ENCODE results near the gene SPATS2. TPM values are rescaled to one million over a fixed set of nuclear protein-coding genes. Genes with fewer than 3 reads are reported as not detected.

Gene SPATS2
- total RNA-seq, 4 donors from 2014 or later = 5.3 to 7.8 (median 6.7) TPM

GRCh38 chr12:49366652-49367380 lies 446 bp upstream of the SPATS2 start:
- Histone ChIP-seq H3K4me3 (peak overlapping the region; percentile 82 to 98 (median 87)), H3K4me1 (peaks cover 27 to 30% of the 10 kb centered on the region in 2 donors), H3K27ac (peak overlapping the region; percentile 96 to 98 (median 97)), H3K9me3 (no peaks in the 10 kb centered on the region), H3K27me3 (no peaks in the 10 kb centered on the region), H3K36me3 (no peaks in the 10 kb centered on the region)
- DNase-seq = peak; percentile 73 to 80
- peak; percentile 86 for ATAC-seq
- intact Hi-C loops (cut with DNase I; ENCODE audit: low total_unique reads) (loop anchor here (1.0 kb wide), 1 partner anchor 255 kb away; no protein-coding TSS in a partner anchor), in situ Hi-C loops (cut with MboI; ENCODE audit: low sequenced_read_pairs in 4 of 4) (no loop called here)
- TF ChIP-seq POLR2A (IDR thresholded peaks at IDR 0.05) = peak; percentile 80 to 85
- TF ChIP-seq CTCF (IDR thresholded peaks at IDR 0.05 in 4 of 5, conservative IDR thresholded peaks at IDR 0.05 in 1 of 5) = peak in 3 of 5 experiments; percentile 28 to 58 (median 50)

GRCh38 chr12:49368240-49368600 lies 958 bp downstream of the SPATS2 start:
- DNase-seq = no peak
- H3K27me3 ChIP-seq = no peaks in the 10 kb centered on the region
- no peaks in the 10 kb centered on the region for H3K9me3 ChIP-seq
- no peak for ATAC-seq
- peaks cover 27 to 30% of the 10 kb centered on the region in 2 donors for H3K4me1 ChIP-seq
- peak overlapping the region; percentile 82 to 98 (median 87) for H3K4me3 ChIP-seq
- peak overlapping the region; percentile 96 to 98 (median 97) for H3K27ac ChIP-seq
- intact Hi-C loops (cut with DNase I; ENCODE audit: low total_unique reads) = no loop called here
- in situ Hi-C loops (cut with MboI; ENCODE audit: low sequenced_read_pairs in 4 of 4) = no loop called here
- TF ChIP-seq CTCF (IDR thresholded peaks at IDR 0.05 in 4 of 5, conservative IDR thresholded peaks at IDR 0.05 in 1 of 5) = no peak
- no peak for TF ChIP-seq POLR2A (IDR thresholded peaks at IDR 0.05)
- peaks cover 0 to 3% of the 10 kb centered on the region in 2 donors for H3K36me3 ChIP-seq

DNA sequence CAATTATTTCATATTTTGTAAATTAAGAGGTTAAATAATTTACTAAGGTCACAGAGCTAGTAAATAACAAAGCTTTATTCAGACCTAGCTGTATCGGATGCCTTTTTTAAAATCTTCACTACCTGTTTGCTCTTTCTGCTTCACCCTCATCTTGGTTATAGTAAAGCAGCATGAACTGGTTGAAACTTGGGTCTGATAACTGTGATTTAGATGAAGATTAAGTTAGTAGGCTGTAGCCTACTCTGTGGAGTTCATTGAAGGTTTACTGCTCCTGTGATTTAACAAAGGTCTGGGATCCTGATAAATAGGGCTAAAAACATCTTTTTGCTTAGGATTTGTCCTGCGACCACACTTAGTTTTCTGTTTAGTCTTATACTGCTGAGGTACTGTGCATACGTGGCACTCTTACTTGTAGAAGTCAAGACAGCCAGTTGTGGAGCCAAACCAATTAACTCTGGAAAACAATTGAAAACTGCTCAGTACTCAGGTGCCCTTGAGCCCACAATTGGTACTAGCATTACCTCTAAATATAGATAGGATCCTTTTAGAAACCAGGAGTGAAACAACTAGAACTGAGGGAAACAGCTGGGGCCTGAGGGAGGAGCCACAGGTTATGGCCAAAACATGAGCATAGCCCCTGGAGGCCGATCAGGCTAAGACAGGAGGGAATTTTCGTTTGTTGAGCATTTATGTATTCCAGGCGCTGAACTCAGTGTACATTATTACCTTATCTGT lies 2.3 kb downstream of the SPATS2 start:
- in situ Hi-C loops (cut with MboI; ENCODE audit: low sequenced_read_pairs in 4 of 4) = loop anchor here in 1 of 4 donors (10.0 kb wide), 1 partner anchor 135 kb away; no protein-coding TSS in a partner anchor
- DNase-seq = peak; percentile 28 to 69
- peak in 4 of 5 experiments; percentile 32 to 49 (median 46) for TF ChIP-seq CTCF (IDR thresholded peaks at IDR 0.05 in 4 of 5, conservative IDR thresholded peaks at IDR 0.05 in 1 of 5)
- no peak for TF ChIP-seq POLR2A (IDR thresholded peaks at IDR 0.05)
- peak; percentile 47 to 68 for ATAC-seq
- intact Hi-C loops (cut with DNase I; ENCODE audit: low total_unique reads) = no loop called here
- Histone ChIP-seq H3K4me1 (peaks cover 27 to 30% of the 10 kb centered on the region in 2 donors), H3K27ac (peak overlapping the region; percentile 96 to 98 (median 97)), H3K36me3 (peaks cover 0 to 9% of the 10 kb centered on the region in 2 donors), H3K27me3 (no peaks in the 10 kb centered on the region), H3K4me3 (peak overlapping the region in 2 of 4 donors; percentile 6 to 11), H3K9me3 (no peaks in the 10 kb centered on the region)

- in situ Hi-C loops (cut with MboI; ENCODE audit: low sequenced_read_pairs in 4 of 4) (loop anchor here in 1 of 4 donors (10.0 kb wide), 1 partner anchor 134 kb away; no protein-coding TSS in a partner anchor), intact Hi-C loops (cut with DNase I; ENCODE audit: low total_unique reads) (no loop called here)
- Histone ChIP-seq H3K36me3 (peaks cover 0 to 9% of the 10 kb centered on the region in 2 donors), H3K9me3 (no peaks in the 10 kb centered on the region), H3K27me3 (no peaks in the 10 kb centered on the region), H3K4me3 (no peak overlapping the region), H3K27ac (peak overlapping the region; percentile 96 to 98 (median 97)), H3K4me1 (peaks cover 27 to 30% of the 10 kb centered on the region in 2 donors)
- ATAC-seq = no peak
- TF ChIP-seq POLR2A (IDR thresholded peaks at IDR 0.05) (no peak), CTCF (IDR thresholded peaks at IDR 0.05 in 4 of 5, conservative IDR thresholded peaks at IDR 0.05 in 1 of 5) (no peak)
- no peak for DNase-seq
Measured at GRCh38 chr12:49370539-49370938, 3.3 kb downstream of the SPATS2 start.
